BJ (cell line): ENCODE data around the gene SLCO4A1. TPM values are rescaled to one million over a fixed set of nuclear protein-coding genes. Genes with fewer than 3 reads are reported as not detected.

Experiments used
- CTCF ChIA-PET: fragments of 350-600 bp; formaldehyde crosslinking; extraction: SDS; loops from one replicate; lab custom pipeline; 2021; ENCODE audit warnings: antibody characterized with exemption, inconsistent platforms; lab: Yijun Ruan, JAX
- POLR2A ChIA-PET: fragments of 300-600 bp; sonication (Branson Sonifier 250); formaldehyde crosslinking; extraction: SDS; loops from one replicate; lab custom pipeline; 2021; ENCODE audit warnings: antibody characterized with exemption; lab: Charles Lee
- DNase-seq: peaks from one replicate; pipeline ENCODE4 v3.0.0-alpha.2; 2011; ENCODE audit warnings: low read depth
- H3K27me3 ChIP-seq: 2 replicates; pipeline ENCODE4 v1.6.0; 2011; ENCODE audit warnings: low read length; ENCODE audit not compliant: control insufficient read depth, insufficient read depth
- H3K36me3 ChIP-seq: 2 replicates; pipeline ENCODE4 v1.5.1; 2011; ENCODE audit warnings: low read length; ENCODE audit not compliant: control insufficient read depth, insufficient read depth
- H3K4me3 ChIP-seq: 2 replicates; pipeline ENCODE4 v1.5.1; 2011; ENCODE audit warnings: low read depth, mild to moderate bottlenecking, control low read depth, low read length
- CTCF ChIP-seq: IDR thresholded peaks from 2 replicates; pipeline ENCODE4 v1.5.1; 2011; ENCODE audit warnings: low read depth, mild to moderate bottlenecking, control low read depth, inconsistent platforms, low read length, moderate library complexity; ENCODE audit not compliant: insufficient read depth
- polyA plus RNA-seq: library from polyadenylated mRNA; depleted of rRNA; stranded (reverse); fragments of >200 nt; gene quantifications from 2 replicates; pipeline ENCODE4 v1.2.3, GENCODE V29; 2011

SLCO4A1 gene
- polyA plus RNA-seq, 1 experiment: 0.15 TPM

GRCh38 chr20:62651285-62652021, 9.2 kb downstream of the SLCO4A1 start:
- TF ChIP-seq CTCF: no peak
- no peak for DNase-seq
- POLR2A ChIA-PET: no interaction called here
- no peak overlapping the region for H3K4me3 ChIP-seq
- CTCF ChIA-PET: interaction anchor here (0.6 to 2.0 kb wide), 8 partner anchors 9 to 196 kb away, joined by 3 to 6 read pairs (median 4); partner anchors contain the start of gene SLCO4A1
- H3K36me3 ChIP-seq: no peaks in the 10 kb centered on the region
- H3K27me3 ChIP-seq: no peaks in the 10 kb centered on the region

GRCh38 chr20:62652041-62652893, 10.0 kb downstream of the SLCO4A1 start:
- TF ChIP-seq CTCF: 0 out of 2 replicates have a peak, but pooled peaks have one; percentile 3
- Histone ChIP-seq H3K36me3 (no peaks in the 10 kb centered on the region), H3K4me3 (peak overlapping the region; percentile 26), H3K27me3 (no peaks in the 10 kb centered on the region)
- POLR2A ChIA-PET: interaction anchor here (0.6 kb wide), 1 partner anchor 302 kb away, joined by 7 read pairs; no protein-coding TSS in a partner anchor
- DNase-seq: peak; percentile 98
- CTCF ChIA-PET: interaction anchor here (0.7 to 2.0 kb wide), 6 partner anchors 10 to 139 kb away, joined by 3 to 6 read pairs (median 4); partner anchors contain the start of gene SLCO4A1

- no peak for DNase-seq
- Histone ChIP-seq H3K36me3 (no peaks in the 10 kb centered on the region), H3K27me3 (no peaks in the 10 kb centered on the region), H3K4me3 (peak overlapping the region; percentile 26; the same call in 1 of the 2 replicates)
- no peak for TF ChIP-seq CTCF
- POLR2A ChIA-PET: no interaction called here
- CTCF ChIA-PET: interaction anchor here (1.5 to 1.6 kb wide), 3 partner anchors 15 to 139 kb away, joined by 3 to 6 read pairs (median 3); no protein-coding TSS in a partner anchor
Observed at GRCh38 chr20:62652894-62653305, 10.6 kb downstream of the SLCO4A1 start.

- POLR2A ChIA-PET: no interaction called here
- TF ChIP-seq CTCF: no peak
- Histone ChIP-seq H3K4me3 (no peak overlapping the region), H3K36me3 (no peaks in the 10 kb centered on the region), H3K27me3 (no peaks in the 10 kb centered on the region)
- no peak for DNase-seq
- CTCF ChIA-PET: interaction anchor here (1.1 kb wide), 1 partner anchor 16 kb away, joined by 3 read pairs; no protein-coding TSS in a partner anchor
Observed at GRCh38 chr20:62653373-62653772, 11.1 kb downstream of the SLCO4A1 start.
